CD8-positive, alpha-beta memory T cell (primary cell): ENCODE data around the gene SETSIP. TPM values are rescaled to one million over a fixed set of nuclear protein-coding genes. Genes with fewer than 3 reads are reported as not detected.

Source experiments
- CTCF ChIA-PET: fragments of 350-600 bp; sonication (Branson Sonifier 250); formaldehyde crosslinking; loops from one replicate; lab custom pipeline; 2021; ENCODE audit warnings: antibody characterized with exemption; lab: Charles Lee
- POLR2A ChIA-PET: fragments of 350-600 bp; sonication (Branson Sonifier 250); formaldehyde crosslinking; loops from one replicate; lab custom pipeline; 2021; ENCODE audit warnings: antibody characterized with exemption; lab: Charles Lee
- DNase-seq, 5 donors: peaks; one replicate each; pipeline versions ENCODE4 v3.0.0 to v3.0.0-alpha.2; 2020 to 2022; ENCODE audit warnings: mixed read lengths in 1 of 5
- H3K27ac ChIP-seq: one replicate; pipeline ENCODE4 v1.7.0; 2013; ENCODE audit warnings: low read depth, mild to moderate bottlenecking, low read length, moderate library complexity
- H3K27me3 ChIP-seq: 2 replicates; pipeline ENCODE4 v1.7.0; 2013; ENCODE audit warnings: low read length, mild to moderate bottlenecking; ENCODE audit not compliant: insufficient read depth, poor library complexity, severe bottlenecking
- H3K36me3 ChIP-seq: 2 replicates; pipeline ENCODE4 v1.7.0; 2013; ENCODE audit warnings: mild to moderate bottlenecking, low read length, moderate library complexity; ENCODE audit not compliant: insufficient read depth
- H3K4me1 ChIP-seq: 2 replicates; pipeline ENCODE4 v1.7.0; 2013; ENCODE audit warnings: mild to moderate bottlenecking, low read length, moderate library complexity; ENCODE audit not compliant: insufficient read depth
- H3K4me3 ChIP-seq: 2 replicates; pipeline ENCODE4 v1.7.0; 2013; ENCODE audit warnings: mild to moderate bottlenecking, low read length
- H3K9me3 ChIP-seq: 2 replicates; pipeline ENCODE4 v1.7.0; 2013; ENCODE audit warnings: mild to moderate bottlenecking, low read length
- H3K27ac Mint-ChIP-seq, 8 donors: one replicate each; pipeline ENCODE4 v1.8.0; 2020 to 2021; ENCODE audit warnings: mixed read lengths in 8 of 8, mild to moderate bottlenecking in 6 of 8, inconsistent platforms in 3 of 8, moderate library complexity in 3 of 8
- H3K27me3 Mint-ChIP-seq, 2 donors: one replicate each; pipeline ENCODE4 v1.8.0; 2020 to 2021; ENCODE audit warnings: mixed read lengths in 2 of 2, mild to moderate bottlenecking in 1 of 2, moderate library complexity in 1 of 2
- H3K36me3 Mint-ChIP-seq, 3 donors: one replicate each; pipeline ENCODE4 v1.8.0; 2020 to 2021; ENCODE audit warnings: mixed read lengths in 3 of 3, inconsistent platforms in 1 of 3, mild to moderate bottlenecking in 1 of 3
- H3K4me1 Mint-ChIP-seq, 3 donors: one replicate each; pipeline ENCODE4 v1.8.0; 2020 to 2021; ENCODE audit warnings: mixed read lengths in 3 of 3, inconsistent platforms in 1 of 3, mild to moderate bottlenecking in 1 of 3
- H3K4me3 Mint-ChIP-seq, 7 donors: one replicate each; pipeline ENCODE4 v1.8.0; 2020 to 2021; ENCODE audit warnings: mixed read lengths in 7 of 7, mild to moderate bottlenecking in 6 of 7, moderate library complexity in 4 of 7, inconsistent platforms in 2 of 7
- H3K9me3 Mint-ChIP-seq, 5 donors: one replicate each; pipeline ENCODE4 v1.8.0; 2020 to 2022; ENCODE audit warnings: mixed read lengths in 5 of 5, mild to moderate bottlenecking in 3 of 5, moderate library complexity in 2 of 5, inconsistent platforms in 1 of 5
- polyA plus RNA-seq: library from polyadenylated mRNA; unstranded; fragments of 300-500 nt; fragmentation: Illumina TruSeq; gene quantifications from one replicate; pipeline ENCODE4 v1.2.3, GENCODE V29; 2021
- total RNA-seq, 2 experiments: library from RNA; stranded (reverse); gene quantifications; one replicate each; pipeline ENCODE4 v1.2.3, GENCODE V29; 2021

SETSIP gene
- total and polyA plus RNA-seq, 3 experiments from 2014 or later: 0.38 to 0.39 TPM; not detected in 1

GRCh38 chr1:92094595-92094994, 19.4 kb upstream of the SETSIP start:
- Histone ChIP-seq H3K27me3 (no peaks in the 10 kb centered on the region), H3K4me3 (no peak overlapping the region), H3K27ac (no peak overlapping the region), H3K4me1 (no peaks in the 10 kb centered on the region), H3K9me3 (no peaks in the 10 kb centered on the region), H3K36me3 (no peaks in the 10 kb centered on the region)
- no peaks in the 10 kb centered on the region for H3K4me1 Mint-ChIP-seq
- POLR2A ChIA-PET: no interaction called here
- peaks cover 0 to 2% of the 10 kb centered on the region in 2 donors for H3K27me3 Mint-ChIP-seq
- H3K4me3 Mint-ChIP-seq: no peak overlapping the region
- no peaks in the 10 kb centered on the region for H3K9me3 Mint-ChIP-seq
- no peak for DNase-seq
- H3K36me3 Mint-ChIP-seq: peaks cover 3 to 20% (median 13%) of the 10 kb centered on the region in 3 donors
- CTCF ChIA-PET: no interaction called here
- no peak overlapping the region for H3K27ac Mint-ChIP-seq

GRCh38 chr1:92094090-92094489, 18.9 kb upstream of the SETSIP start:
- no peaks in the 10 kb centered on the region for H3K9me3 ChIP-seq
- no peak overlapping the region for H3K27ac ChIP-seq
- no peaks in the 10 kb centered on the region for H3K4me1 Mint-ChIP-seq
- H3K4me3 ChIP-seq: no peak overlapping the region
- H3K36me3 ChIP-seq: no peaks in the 10 kb centered on the region
- no peak for DNase-seq
- H3K27me3 Mint-ChIP-seq: peaks cover 0 to 2% of the 10 kb centered on the region in 2 donors
- no peaks in the 10 kb centered on the region for H3K27me3 ChIP-seq
- ChIA-PET POLR2A (no interaction called here), CTCF (no interaction called here)
- H3K4me3 Mint-ChIP-seq: no peak overlapping the region
- no peak overlapping the region for H3K27ac Mint-ChIP-seq
- no peaks in the 10 kb centered on the region for H3K4me1 ChIP-seq
- no peaks in the 10 kb centered on the region for H3K9me3 Mint-ChIP-seq
- H3K36me3 Mint-ChIP-seq: peaks cover 3 to 20% (median 16%) of the 10 kb centered on the region in 3 donors

GRCh38 chr1:92091625-92092024, 16.4 kb upstream of the SETSIP start:
- Histone ChIP-seq H3K36me3 (no peaks in the 10 kb centered on the region), H3K27me3 (no peaks in the 10 kb centered on the region), H3K4me3 (no peak overlapping the region), H3K4me1 (no peaks in the 10 kb centered on the region), H3K27ac (no peak overlapping the region), H3K9me3 (no peaks in the 10 kb centered on the region)
- H3K4me1 Mint-ChIP-seq: no peaks in the 10 kb centered on the region
- DNase-seq: no peak
- peaks cover 7 to 11% (median 11%) of the 10 kb centered on the region in 3 donors for H3K36me3 Mint-ChIP-seq
- H3K4me3 Mint-ChIP-seq: no peak overlapping the region
- no peaks in the 10 kb centered on the region for H3K27me3 Mint-ChIP-seq
- ChIA-PET CTCF (no interaction called here), POLR2A (no interaction called here)
- no peak overlapping the region for H3K27ac Mint-ChIP-seq
- H3K9me3 Mint-ChIP-seq: peaks cover 0 to 4% (median 1%) of the 10 kb centered on the region in 5 donors

DNA sequence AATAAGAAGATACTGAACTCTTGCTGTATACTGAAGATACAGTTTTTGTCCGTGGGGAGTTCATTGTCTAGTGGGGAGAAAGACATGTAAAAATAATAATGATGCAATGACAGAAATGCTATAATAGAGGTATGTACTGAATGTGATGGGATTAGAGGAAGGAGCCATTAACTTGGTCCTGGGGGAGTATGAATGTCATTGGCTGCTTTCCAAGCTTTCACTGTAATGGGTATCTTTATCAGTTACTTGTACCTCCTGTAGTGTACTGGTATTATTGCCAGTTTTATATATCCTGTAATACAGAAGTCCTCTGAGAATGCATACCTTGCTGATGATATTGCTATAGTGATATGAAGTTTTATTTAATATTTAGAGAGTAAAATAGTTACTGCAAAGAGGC, 12.3 kb upstream of the SETSIP start:
- H3K36me3 ChIP-seq: no peaks in the 10 kb centered on the region
- no peak overlapping the region for H3K4me3 ChIP-seq
- ChIA-PET CTCF (no interaction called here), POLR2A (no interaction called here)
- no peak overlapping the region for H3K27ac Mint-ChIP-seq
- H3K9me3 Mint-ChIP-seq: peaks cover 3 to 27% (median 15%) of the 10 kb centered on the region in 5 donors
- no peak overlapping the region for H3K4me3 Mint-ChIP-seq
- H3K4me1 ChIP-seq: no peaks in the 10 kb centered on the region
- DNase-seq: no peak
- no peaks in the 10 kb centered on the region for H3K27me3 ChIP-seq
- H3K36me3 Mint-ChIP-seq: peaks cover 15 to 25% (median 20%) of the 10 kb centered on the region in 3 donors
- H3K4me1 Mint-ChIP-seq: peaks cover 0 to 9% (median 5%) of the 10 kb centered on the region in 3 donors
- no peak overlapping the region for H3K27ac ChIP-seq
- H3K9me3 ChIP-seq: no peaks in the 10 kb centered on the region
- no peaks in the 10 kb centered on the region for H3K27me3 Mint-ChIP-seq

- Mint-ChIP-seq H3K4me3 (no peak overlapping the region), H3K4me1 (peaks cover 2 to 21% (median 12%) of the 10 kb centered on the region in 3 donors), H3K36me3 (peaks cover 13 to 22% (median 15%) of the 10 kb centered on the region in 3 donors), H3K9me3 (peaks cover 3 to 27% (median 15%) of the 10 kb centered on the region in 5 donors), H3K27me3 (no peaks in the 10 kb centered on the region), H3K27ac (no peak overlapping the region)
- Histone ChIP-seq H3K4me1 (peaks cover 6% of the 10 kb centered on the region), H3K36me3 (no peaks in the 10 kb centered on the region), H3K27me3 (no peaks in the 10 kb centered on the region), H3K9me3 (no peaks in the 10 kb centered on the region), H3K27ac (no peak overlapping the region), H3K4me3 (no peak overlapping the region)
- ChIA-PET POLR2A (no interaction called here), CTCF (interaction anchor here (1.6 kb wide), 1 partner anchor 11 kb away, joined by 5 read pairs; the partner anchor contains the start of gene SETSIP)
- DNase-seq: no peak
Observed at GRCh38 chr1:92085727-92086126, 10.5 kb upstream of the SETSIP start.

- ChIA-PET POLR2A (no interaction called here), CTCF (interaction anchor here (1.6 kb wide), 1 partner anchor 10 kb away, joined by 5 read pairs; the partner anchor contains the start of gene SETSIP)
- H3K27me3 ChIP-seq: no peaks in the 10 kb centered on the region
- DNase-seq: no peak
- H3K4me1 Mint-ChIP-seq: peaks cover 8 to 27% (median 19%) of the 10 kb centered on the region in 3 donors
- H3K4me1 ChIP-seq: peaks cover 6% of the 10 kb centered on the region
- H3K36me3 Mint-ChIP-seq: peaks cover 9 to 22% (median 16%) of the 10 kb centered on the region in 3 donors
- peaks cover 3 to 27% (median 15%) of the 10 kb centered on the region in 5 donors for H3K9me3 Mint-ChIP-seq
- H3K4me3 ChIP-seq: no peak overlapping the region
- H3K4me3 Mint-ChIP-seq: no peak overlapping the region
- H3K27me3 Mint-ChIP-seq: no peaks in the 10 kb centered on the region
- no peak overlapping the region for H3K27ac Mint-ChIP-seq
- H3K36me3 ChIP-seq: no peaks in the 10 kb centered on the region
- no peaks in the 10 kb centered on the region for H3K9me3 ChIP-seq
- no peak overlapping the region for H3K27ac ChIP-seq
Observed at GRCh38 chr1:92084651-92085050, 9.4 kb upstream of the SETSIP start.

DNA sequence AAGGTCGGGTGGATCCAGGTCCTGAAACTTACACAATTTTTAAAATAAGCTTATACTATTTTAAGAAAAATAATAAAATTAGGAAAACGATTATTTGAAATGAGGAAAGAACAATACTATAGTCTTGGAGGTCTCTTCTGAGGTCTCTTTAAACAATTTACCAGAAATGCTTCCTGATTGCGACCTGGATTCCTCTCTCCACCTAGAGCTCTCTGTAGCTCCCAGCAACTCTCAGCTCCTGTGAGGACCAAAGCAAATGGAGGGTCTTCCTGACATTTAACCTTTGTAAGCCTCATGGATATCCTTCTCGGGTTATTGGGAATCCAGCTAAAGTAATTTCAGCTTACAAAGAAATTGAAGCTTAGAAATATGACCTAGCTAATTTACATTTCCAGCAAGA, 5.8 kb upstream of the SETSIP start:
- peak overlapping the region; percentile 91 for H3K4me3 ChIP-seq
- no peaks in the 10 kb centered on the region for H3K27me3 ChIP-seq
- ChIA-PET POLR2A (interaction anchor here (0.6 kb wide), 1 partner anchor 481 kb away, joined by 3 read pairs; no protein-coding TSS in a partner anchor), CTCF (interaction anchor here (1.2 to 1.3 kb wide), 2 partner anchors 11 to 751 kb away, joined by 5 read pairs; partner anchors contain the start of gene RPL5)
- DNase-seq: no peak
- Mint-ChIP-seq H3K4me1 (peaks cover 8 to 28% (median 19%) of the 10 kb centered on the region in 3 donors), H3K27me3 (no peaks in the 10 kb centered on the region), H3K4me3 (peak overlapping the region; percentile 97 to 99 (median 98)), H3K36me3 (peaks cover 7 to 12% (median 11%) of the 10 kb centered on the region in 3 donors), H3K27ac (peak overlapping the region in 5 of 8 donors; percentile 17 to 97 (median 90)), H3K9me3 (peaks cover 3 to 18% (median 11%) of the 10 kb centered on the region in 5 donors)
- no peaks in the 10 kb centered on the region for H3K36me3 ChIP-seq
- peak overlapping the region; percentile 56 for H3K27ac ChIP-seq
- H3K9me3 ChIP-seq: no peaks in the 10 kb centered on the region
- H3K4me1 ChIP-seq: peaks cover 6% of the 10 kb centered on the region

- peaks cover 5 to 8% (median 6%) of the 10 kb centered on the region in 3 donors for H3K36me3 Mint-ChIP-seq
- H3K4me1 Mint-ChIP-seq: peaks cover 8 to 28% (median 19%) of the 10 kb centered on the region in 3 donors
- Histone ChIP-seq H3K4me1 (peaks cover 6% of the 10 kb centered on the region), H3K27ac (peak within 1 kb of the TSS; percentile 56), H3K4me3 (peak within 1 kb of the TSS; percentile 91), H3K9me3 (no peaks in the 10 kb centered on the region), H3K27me3 (no peaks in the 10 kb centered on the region), H3K36me3 (no peaks in the 10 kb centered on the region)
- H3K4me3 Mint-ChIP-seq: peak within 1 kb of the TSS; percentile 97 to 99 (median 98)
- ChIA-PET POLR2A (interaction anchor here (0.6 kb wide), 1 partner anchor 480 kb away, joined by 3 read pairs; no protein-coding TSS in a partner anchor), CTCF (interaction anchor here (1.2 to 1.3 kb wide), 2 partner anchors 10 to 752 kb away, joined by 5 read pairs; partner anchors contain the start of gene RPL5)
- peak; percentile 75 to 88 (median 81) for DNase-seq
- H3K27ac Mint-ChIP-seq: peak within 1 kb of the TSS; percentile 61 to 97 (median 92)
- peaks cover 3 to 11% (median 5%) of the 10 kb centered on the region in 5 donors for H3K9me3 Mint-ChIP-seq
- no peaks in the 10 kb centered on the region for H3K27me3 Mint-ChIP-seq
Observed at GRCh38 chr1:92080128-92080985, 5.1 kb upstream of the SETSIP start, which contains the start of gene BTBD8. Gene BTBD8 (plus strand): TSS chr1:92080345. CDS start chr1:92080572, 227 bp downstream.
